ENCODE data around the gene YIPF6. TPM values are rescaled to one million over a fixed set of nuclear protein-coding genes. Genes with fewer than 3 reads are reported as not detected.
"Not testable (repeated sequence)": the region's sequence is repeated elsewhere in the genome, so short reads cannot be mapped to it uniquely, and the experiment has no call there.

Gene YIPF6
- total RNA-seq, 1 experiment from 2014 or later: 61.3 TPM

DNA sequence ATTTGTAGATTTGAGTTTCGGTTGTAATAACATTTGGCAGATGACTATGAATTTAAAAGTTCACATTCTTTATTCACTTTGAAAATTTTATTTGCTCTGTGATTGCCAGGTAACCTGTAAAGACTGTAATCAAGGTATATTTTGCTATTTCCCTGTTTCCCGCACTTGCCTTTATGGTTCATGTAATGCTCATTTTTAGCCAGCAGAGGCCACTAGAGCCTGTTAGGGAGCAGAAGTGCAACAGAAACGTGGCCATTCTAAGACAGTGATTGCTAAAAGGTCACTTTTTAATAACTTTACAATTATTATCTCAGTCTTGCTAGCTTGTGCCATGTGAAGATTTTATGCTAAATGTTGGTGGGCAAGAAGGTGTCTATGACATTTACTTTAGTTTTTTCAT, 12.4 kb downstream of the YIPF6 start:
- TF ChIP-seq, protein P1, sequence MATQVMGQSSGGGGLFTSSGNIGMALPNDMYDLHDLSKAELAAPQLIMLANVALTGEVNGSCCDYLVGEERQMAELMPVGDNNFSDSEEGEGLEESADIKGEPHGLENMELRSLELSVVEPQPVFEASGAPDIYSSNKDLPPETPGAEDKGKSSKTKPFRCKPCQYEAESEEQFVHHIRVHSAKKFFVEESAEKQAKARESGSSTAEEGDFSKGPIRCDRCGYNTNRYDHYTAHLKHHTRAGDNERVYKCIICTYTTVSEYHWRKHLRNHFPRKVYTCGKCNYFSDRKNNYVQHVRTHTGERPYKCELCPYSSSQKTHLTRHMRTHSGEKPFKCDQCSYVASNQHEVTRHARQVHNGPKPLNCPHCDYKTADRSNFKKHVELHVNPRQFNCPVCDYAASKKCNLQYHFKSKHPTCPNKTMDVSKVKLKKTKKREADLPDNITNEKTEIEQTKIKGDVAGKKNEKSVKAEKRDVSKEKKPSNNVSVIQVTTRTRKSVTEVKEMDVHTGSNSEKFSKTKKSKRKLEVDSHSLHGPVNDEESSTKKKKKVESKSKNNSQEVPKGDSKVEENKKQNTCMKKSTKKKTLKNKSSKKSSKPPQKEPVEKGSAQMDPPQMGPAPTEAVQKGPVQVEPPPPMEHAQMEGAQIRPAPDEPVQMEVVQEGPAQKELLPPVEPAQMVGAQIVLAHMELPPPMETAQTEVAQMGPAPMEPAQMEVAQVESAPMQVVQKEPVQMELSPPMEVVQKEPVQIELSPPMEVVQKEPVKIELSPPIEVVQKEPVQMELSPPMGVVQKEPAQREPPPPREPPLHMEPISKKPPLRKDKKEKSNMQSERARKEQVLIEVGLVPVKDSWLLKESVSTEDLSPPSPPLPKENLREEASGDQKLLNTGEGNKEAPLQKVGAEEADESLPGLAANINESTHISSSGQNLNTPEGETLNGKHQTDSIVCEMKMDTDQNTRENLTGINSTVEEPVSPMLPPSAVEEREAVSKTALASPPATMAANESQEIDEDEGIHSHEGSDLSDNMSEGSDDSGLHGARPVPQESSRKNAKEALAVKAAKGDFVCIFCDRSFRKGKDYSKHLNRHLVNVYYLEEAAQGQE (IDR thresholded peaks at IDR 0.05; ENCODE audit: insufficient read depth in 1 of 2, low read depth in 2 of 2, low read length in 1 of 2): no peak
- no peak for TF ChIP-seq SIN3A (IDR thresholded peaks at IDR 0.05; ENCODE audit: borderline replicate concordance, insufficient read depth, low read depth, low read length)
- TF ChIP-seq, protein P2, sequence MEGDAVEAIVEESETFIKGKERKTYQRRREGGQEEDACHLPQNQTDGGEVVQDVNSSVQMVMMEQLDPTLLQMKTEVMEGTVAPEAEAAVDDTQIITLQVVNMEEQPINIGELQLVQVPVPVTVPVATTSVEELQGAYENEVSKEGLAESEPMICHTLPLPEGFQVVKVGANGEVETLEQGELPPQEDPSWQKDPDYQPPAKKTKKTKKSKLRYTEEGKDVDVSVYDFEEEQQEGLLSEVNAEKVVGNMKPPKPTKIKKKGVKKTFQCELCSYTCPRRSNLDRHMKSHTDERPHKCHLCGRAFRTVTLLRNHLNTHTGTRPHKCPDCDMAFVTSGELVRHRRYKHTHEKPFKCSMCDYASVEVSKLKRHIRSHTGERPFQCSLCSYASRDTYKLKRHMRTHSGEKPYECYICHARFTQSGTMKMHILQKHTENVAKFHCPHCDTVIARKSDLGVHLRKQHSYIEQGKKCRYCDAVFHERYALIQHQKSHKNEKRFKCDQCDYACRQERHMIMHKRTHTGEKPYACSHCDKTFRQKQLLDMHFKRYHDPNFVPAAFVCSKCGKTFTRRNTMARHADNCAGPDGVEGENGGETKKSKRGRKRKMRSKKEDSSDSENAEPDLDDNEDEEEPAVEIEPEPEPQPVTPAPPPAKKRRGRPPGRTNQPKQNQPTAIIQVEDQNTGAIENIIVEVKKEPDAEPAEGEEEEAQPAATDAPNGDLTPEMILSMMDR (IDR thresholded peaks at IDR 0.05): peak; percentile 75; the same call in 1 of the 2 replicates
- no peak for TF ChIP-seq TCF7L2 (IDR thresholded peaks at IDR 0.05; ENCODE audit: low read depth, low read length)
- no peaks in the 10 kb centered on the region for H3K27me3 ChIP-seq (ENCODE audit: control insufficient read depth, insufficient read depth, low read length)
- no peaks in the 10 kb centered on the region for H3K9me3 ChIP-seq (ENCODE audit: control insufficient read depth, insufficient read depth, low read depth, low read length)
- no peak overlapping the region for H3K4me3 ChIP-seq (ENCODE audit: low read depth in 2 of 2, low read length in 2 of 2)
- H3K27ac ChIP-seq (ENCODE audit: low read length): no peak overlapping the region
- ATAC-seq: 0 out of 2 replicates have a peak, but pooled peaks have one; percentile 65
- no TSS peak for BruUV-seq (replicated peaks)
- intact Hi-C loops (cut with micrococcal nuclease; ENCODE audit: unreplicated experiment) (loop anchor here (5.0 kb wide), 1 partner anchor 201 kb away; no protein-coding TSS in a partner anchor), in situ Hi-C loops (cut with HindIII; ENCODE audit: low pct_unique_long_range_greater_than_20kb, low sequenced_read_pairs) (no loop called here)
- POLR2A ChIA-PET: no interaction called here
- peaks cover 16% of the 10 kb centered on the region for H3K36me3 ChIP-seq (ENCODE audit: control insufficient read depth, insufficient read depth, low read length)
- CTCF ChIA-PET: interaction anchor here (0.6 to 1.5 kb wide), 2 partner anchors 101 to 199 kb away, joined by 4 to 9 read pairs; no protein-coding TSS in a partner anchor
- no peaks in the 10 kb centered on the region for H3K4me1 ChIP-seq (ENCODE audit: control insufficient read depth, insufficient read depth, low read length)
- DNase-seq (ENCODE audit: low read depth, low spot score): no peak

DNA sequence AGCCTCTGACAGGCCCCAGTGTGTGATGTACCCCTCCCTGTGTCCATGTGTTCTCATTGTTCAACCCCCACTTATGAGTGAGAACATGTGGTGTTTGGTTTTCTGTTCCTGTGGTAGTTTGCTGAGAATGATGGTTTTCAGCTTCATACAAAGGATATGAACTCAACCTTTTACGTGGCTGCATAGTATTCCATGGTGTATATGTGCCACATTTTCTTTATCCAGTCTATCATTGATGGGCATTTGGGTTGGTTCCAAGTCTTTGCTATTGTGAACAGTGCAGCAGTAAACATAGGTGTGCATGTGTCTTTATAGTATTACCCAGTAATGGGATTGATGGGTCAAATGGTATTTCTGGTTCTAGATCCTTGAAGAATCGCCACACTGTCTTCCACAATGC, 25.8 kb downstream of the YIPF6 start:
- H3K9me3 ChIP-seq (ENCODE audit: control insufficient read depth, insufficient read depth, low read depth, low read length); CTCF ChIA-PET; H3K27ac ChIP-seq (ENCODE audit: low read length); H3K27me3 ChIP-seq (ENCODE audit: control insufficient read depth, insufficient read depth, low read length); H3K4me1 ChIP-seq (ENCODE audit: control insufficient read depth, insufficient read depth, low read length); in situ Hi-C loops (cut with HindIII; ENCODE audit: low pct_unique_long_range_greater_than_20kb, low sequenced_read_pairs); BruUV-seq (replicated peaks); H3K4me3 ChIP-seq (ENCODE audit: low read depth in 2 of 2, low read length in 2 of 2); intact Hi-C loops (cut with micrococcal nuclease; ENCODE audit: unreplicated experiment); ATAC-seq; POLR2A ChIA-PET; DNase-seq (ENCODE audit: low read depth, low spot score): not testable (repeated sequence)
- H3K36me3 ChIP-seq (ENCODE audit: control insufficient read depth, insufficient read depth, low read length): peaks cover 18% of the 10 kb centered on the region

DNA sequence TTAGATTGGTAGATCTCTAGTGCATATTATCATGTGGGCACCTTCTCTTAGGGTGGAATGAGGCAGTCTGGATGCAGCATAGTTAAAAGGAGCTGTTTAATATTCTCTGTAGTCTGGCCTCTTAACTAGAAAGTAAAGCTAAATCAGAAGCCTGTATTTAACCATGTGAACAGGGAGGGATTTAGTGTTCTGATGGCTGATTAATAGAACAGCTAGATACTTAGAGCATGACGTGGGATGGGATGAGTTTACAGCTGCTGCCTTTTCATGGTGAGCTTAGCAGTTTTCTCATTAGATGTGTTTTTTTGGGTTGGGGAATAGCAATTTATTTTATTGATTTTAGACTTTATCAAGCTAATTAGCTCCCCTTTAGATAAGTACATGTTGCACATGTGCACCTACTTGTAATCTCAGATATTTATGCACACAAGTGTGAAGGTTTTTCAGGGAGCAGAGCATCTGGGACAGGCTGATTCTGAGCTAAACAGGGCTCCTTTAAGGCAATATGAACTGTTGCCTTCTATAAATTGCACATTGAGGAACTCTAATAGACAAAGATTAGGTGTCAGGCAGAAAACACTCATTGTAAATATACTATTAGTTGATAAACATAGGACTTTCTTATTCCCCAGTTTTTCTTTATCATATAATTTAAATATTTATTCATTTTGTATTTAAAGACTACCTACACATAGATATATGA, 34.1 kb downstream of the YIPF6 start:
- ATAC-seq (no peak), DNase-seq (ENCODE audit: low read depth, low spot score) (no peak)
- TF ChIP-seq TCF7L2 (IDR thresholded peaks at IDR 0.05; ENCODE audit: low read depth, low read length): no peak
- TF ChIP-seq, protein P1 (IDR thresholded peaks at IDR 0.05; ENCODE audit: insufficient read depth in 1 of 2, low read depth in 2 of 2, low read length in 1 of 2): no peak
- TF ChIP-seq POLR2AphosphoS5 (IDR thresholded peaks at IDR 0.05; ENCODE audit: low read depth, low read length): no peak
- no peak for TF ChIP-seq SIN3A (IDR thresholded peaks at IDR 0.05; ENCODE audit: borderline replicate concordance, insufficient read depth, low read depth, low read length)
- TF ChIP-seq, protein P2 (IDR thresholded peaks at IDR 0.05): no peak
- H3K27ac ChIP-seq (ENCODE audit: low read length): no peak overlapping the region
- ChIA-PET POLR2A (no interaction called here), CTCF (no interaction called here)
- no peaks in the 10 kb centered on the region for H3K9me3 ChIP-seq (ENCODE audit: control insufficient read depth, insufficient read depth, low read depth, low read length)
- intact Hi-C loops (cut with micrococcal nuclease; ENCODE audit: unreplicated experiment) (no loop called here), in situ Hi-C loops (cut with HindIII; ENCODE audit: low pct_unique_long_range_greater_than_20kb, low sequenced_read_pairs) (no loop called here)
- H3K4me1 ChIP-seq (ENCODE audit: control insufficient read depth, insufficient read depth, low read length): no peaks in the 10 kb centered on the region
- BruUV-seq (replicated peaks): TSS peak; percentile 25
- no peak overlapping the region for H3K4me3 ChIP-seq (ENCODE audit: low read depth in 2 of 2, low read length in 2 of 2)
- H3K36me3 ChIP-seq (ENCODE audit: control insufficient read depth, insufficient read depth, low read length): peaks cover 2% of the 10 kb centered on the region; the same call in 1 of the 2 replicates
- no peaks in the 10 kb centered on the region for H3K27me3 ChIP-seq (ENCODE audit: control insufficient read depth, insufficient read depth, low read length)
